ENCODE results near the gene CCT5.
"Not testable (repeated sequence)": the region's sequence is repeated elsewhere in the genome, so short reads cannot be mapped to it uniquely, and the experiment has no call there.

CCT5 gene

DNA sequence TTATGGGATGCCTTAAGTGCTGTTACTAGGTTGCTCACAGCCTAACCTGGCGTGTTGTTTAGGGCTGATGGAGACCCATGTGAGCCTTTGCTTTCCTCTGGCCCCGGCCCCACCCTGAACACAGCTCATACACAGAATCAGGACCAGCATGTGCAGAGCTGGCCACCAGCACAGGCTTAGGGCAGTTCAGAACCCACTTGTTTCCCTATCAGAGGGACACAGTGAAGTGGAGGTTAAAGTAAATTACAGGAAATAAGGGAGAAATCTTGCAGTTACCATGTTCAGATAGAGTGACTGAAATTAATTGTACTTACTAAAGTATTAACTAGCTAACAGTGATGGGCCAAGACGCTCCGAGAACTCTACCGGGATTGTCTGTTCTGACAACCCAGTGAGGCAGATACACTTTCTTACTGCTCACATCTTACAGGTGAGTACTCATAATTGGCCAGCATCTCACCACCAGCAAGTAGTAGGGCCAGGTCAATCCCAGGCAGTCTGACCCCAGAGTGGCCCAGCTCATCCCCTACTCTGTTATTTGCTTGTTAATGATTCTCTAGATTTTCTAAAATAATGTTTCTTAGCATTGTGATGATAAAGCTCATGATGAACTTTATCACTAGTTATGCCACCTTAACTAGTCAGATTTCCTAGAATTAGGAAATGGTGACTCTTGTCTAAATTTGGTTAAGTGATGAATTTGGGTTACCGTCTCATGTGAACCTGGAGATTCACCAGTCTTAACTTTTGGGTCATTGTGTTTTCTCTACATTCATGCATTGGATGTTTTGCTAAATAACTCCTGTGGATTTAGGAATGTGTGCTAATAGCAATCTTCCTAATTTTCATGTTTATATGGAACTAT lies 15.4 kb downstream of the CCT5 start:
- no peak overlapping the region for H3K27ac ChIP-seq
- TF ChIP-seq, protein P1, sequence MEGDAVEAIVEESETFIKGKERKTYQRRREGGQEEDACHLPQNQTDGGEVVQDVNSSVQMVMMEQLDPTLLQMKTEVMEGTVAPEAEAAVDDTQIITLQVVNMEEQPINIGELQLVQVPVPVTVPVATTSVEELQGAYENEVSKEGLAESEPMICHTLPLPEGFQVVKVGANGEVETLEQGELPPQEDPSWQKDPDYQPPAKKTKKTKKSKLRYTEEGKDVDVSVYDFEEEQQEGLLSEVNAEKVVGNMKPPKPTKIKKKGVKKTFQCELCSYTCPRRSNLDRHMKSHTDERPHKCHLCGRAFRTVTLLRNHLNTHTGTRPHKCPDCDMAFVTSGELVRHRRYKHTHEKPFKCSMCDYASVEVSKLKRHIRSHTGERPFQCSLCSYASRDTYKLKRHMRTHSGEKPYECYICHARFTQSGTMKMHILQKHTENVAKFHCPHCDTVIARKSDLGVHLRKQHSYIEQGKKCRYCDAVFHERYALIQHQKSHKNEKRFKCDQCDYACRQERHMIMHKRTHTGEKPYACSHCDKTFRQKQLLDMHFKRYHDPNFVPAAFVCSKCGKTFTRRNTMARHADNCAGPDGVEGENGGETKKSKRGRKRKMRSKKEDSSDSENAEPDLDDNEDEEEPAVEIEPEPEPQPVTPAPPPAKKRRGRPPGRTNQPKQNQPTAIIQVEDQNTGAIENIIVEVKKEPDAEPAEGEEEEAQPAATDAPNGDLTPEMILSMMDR (IDR thresholded peaks at IDR 0.05): no peak
- TF ChIP-seq ZFX (IDR thresholded peaks at IDR 0.05; ENCODE audit: borderline replicate concordance): no peak

DNA sequence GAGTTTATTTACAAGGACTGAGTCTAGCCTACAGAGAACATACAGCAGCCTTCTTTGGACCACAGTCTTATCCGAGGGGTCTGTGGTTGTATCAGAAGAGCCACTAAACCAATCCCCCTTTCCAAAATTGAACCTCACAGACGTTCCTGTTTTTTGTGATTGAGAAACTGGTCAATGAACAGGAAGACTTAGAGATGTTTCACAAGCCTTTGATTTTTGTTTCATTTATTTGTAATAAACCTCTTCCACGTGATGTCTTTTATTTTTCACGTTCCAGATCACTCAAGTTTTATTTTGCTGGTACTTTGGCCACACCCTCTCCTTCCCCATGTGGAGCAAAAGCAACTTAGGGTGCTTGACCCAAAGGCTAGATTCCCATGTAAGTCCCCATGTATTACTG lies 16.1 kb downstream of the CCT5 start:
- H3K27ac ChIP-seq: no peak overlapping the region
- no peak for TF ChIP-seq ZFX (IDR thresholded peaks at IDR 0.05; ENCODE audit: borderline replicate concordance)
- TF ChIP-seq, protein P1 (IDR thresholded peaks at IDR 0.05): no peak

DNA sequence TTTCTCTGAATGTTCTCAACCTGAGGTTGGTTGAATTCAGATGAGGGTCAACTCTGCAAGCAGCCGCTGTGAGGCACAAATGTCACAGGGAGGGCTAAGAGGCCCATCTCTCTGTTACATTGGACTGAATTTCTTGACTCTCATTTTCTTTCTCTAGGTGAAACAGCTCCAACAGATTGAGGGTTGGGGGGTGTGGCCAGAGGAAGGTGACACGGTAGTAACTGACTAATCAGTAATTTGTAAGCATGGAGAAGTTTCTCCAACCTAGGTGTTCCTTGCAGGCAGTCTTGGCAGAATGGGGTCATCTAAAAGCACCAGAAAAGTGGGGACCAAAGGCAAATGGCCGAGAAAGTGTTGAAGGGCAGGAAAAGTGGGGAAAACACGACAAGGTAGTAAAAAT lies 16.8 kb downstream of the CCT5 start:
- TF ChIP-seq ZFX (IDR thresholded peaks at IDR 0.05; ENCODE audit: borderline replicate concordance): no peak
- TF ChIP-seq, protein P1 (IDR thresholded peaks at IDR 0.05): no peak
- H3K27ac ChIP-seq: no peak overlapping the region

DNA sequence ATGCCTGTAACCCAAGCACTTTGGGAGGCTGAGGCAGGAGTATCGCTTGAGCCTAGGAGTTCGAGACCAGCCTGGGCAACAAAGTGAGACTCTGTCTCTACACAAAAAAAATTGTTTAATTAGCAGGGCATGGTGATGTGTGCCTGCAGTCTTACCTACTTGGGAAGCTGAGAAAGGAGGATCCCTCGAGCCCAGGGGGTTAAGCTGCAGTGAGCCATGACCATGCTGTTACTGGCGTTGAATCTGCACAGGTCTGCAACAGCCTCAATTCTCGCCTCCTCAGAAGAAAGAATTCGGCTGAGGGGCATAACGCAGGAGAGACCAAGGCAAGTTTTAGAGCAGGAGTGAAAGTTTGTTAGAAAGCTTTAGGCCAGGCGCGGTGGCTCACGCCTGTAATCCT lies 18.0 kb downstream of the CCT5 start:
- H3K27ac ChIP-seq: no peak overlapping the region
- no peak for TF ChIP-seq ZFX (IDR thresholded peaks at IDR 0.05; ENCODE audit: borderline replicate concordance)
- TF ChIP-seq, protein P1 (IDR thresholded peaks at IDR 0.05): no peak

DNA sequence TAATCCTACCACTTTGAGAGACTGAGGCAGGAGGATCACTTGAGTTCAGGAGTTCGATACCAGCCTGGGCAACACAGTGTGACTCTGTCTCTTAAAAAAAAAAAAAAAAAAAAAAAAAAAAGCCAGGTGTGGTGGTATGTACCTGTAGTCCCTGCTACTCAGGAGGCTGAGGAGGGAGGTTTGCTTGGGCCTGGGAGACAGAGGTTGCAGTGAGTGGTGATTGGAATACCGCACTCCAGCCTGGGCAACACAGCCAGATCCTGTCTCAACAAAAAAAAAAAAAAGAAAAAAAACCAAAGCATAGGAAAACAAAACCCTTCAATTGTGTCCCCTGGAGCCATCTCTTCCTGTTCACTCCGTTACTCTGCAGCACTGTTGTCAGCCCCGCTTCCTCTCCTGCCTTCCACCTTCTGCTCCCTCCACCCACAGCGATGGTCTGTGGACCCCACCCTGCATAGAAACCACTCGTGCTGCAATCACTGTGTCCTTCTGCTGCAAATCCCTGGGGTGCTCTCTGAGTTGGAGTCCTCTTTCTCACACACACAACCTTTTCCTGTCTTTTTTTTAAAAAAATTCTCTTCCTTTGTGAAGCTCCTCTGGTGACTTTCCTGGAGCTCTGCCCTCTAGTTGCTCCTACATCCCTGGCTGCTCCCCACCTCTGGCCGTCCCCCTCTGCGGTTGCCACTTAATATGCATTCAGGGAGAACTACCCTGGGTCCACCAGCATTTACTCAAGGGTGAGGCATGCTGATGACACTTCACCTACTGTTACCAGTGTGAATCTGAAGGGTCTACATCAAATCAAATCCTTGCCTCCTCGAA lies 22.2 kb downstream of the CCT5 start:
- no peak for TF ChIP-seq ZFX (IDR thresholded peaks at IDR 0.05; ENCODE audit: borderline replicate concordance)
- TF ChIP-seq, protein P1 (IDR thresholded peaks at IDR 0.05): no peak

DNA sequence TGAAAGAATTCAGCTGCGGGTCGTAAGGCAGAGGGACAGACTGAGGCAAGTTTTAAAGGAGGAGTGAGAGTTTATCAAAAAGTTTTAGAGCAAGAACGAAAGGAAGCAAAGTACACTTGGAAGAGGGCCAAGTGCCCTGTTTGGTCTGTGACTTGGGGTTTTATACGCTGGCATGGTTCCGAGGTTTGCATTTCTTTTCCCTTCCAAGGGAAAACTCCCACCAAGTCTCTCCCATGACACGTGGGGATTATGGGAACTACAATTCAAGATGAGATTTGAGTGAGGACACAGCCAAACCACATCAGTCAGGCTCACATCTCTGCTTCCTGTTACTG lies 22.8 kb downstream of the CCT5 start:
- H3K27ac ChIP-seq: not testable (repeated sequence)

More for the DNA sequence above, 22.2 kb downstream of the CCT5 start:
- no peak overlapping the region for H3K27ac ChIP-seq

DNA sequence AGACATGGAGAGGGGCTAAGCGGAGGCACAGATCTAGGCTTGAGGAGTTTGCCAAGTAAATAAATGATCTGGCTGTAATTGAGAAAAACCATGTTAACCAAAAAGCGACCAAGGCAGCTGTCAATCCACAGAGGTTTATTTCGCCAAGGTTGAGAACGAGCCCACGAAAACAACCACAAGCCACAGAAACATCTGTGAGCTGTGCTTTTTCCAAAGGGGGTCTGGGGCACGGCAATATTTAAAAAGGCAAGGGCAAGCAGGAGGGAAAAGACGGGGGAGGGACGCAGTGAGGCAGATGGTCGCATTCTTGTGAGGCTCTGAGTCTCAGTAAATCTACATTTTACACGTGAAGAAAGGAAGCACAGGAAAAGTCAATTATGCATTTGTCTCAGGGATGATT lies 25.4 kb downstream of the CCT5 start:
- TF ChIP-seq, protein P1 (IDR thresholded peaks at IDR 0.05): no peak
- TF ChIP-seq ZFX (IDR thresholded peaks at IDR 0.05; ENCODE audit: borderline replicate concordance): no peak
- no peak overlapping the region for H3K27ac ChIP-seq
